Ovary (tissue), 3 donors: Measurements from ENCODE around the gene SYT8.

ENCODE experiments used
- EP300 ChIP-seq: sonication (generic); formaldehyde crosslinking; IDR thresholded peaks from one replicate; pipeline ENCODE4 v1.6.1; 2017; ENCODE audit warnings: antibody characterized with exemption
- TF ChIP-seq, protein P1 (sequence below), 3 donors: fragments of 450-650 bp in 2 of 3; fragments of 200-600 bp in 1 of 3; IDR thresholded peaks; one replicate each; pipeline versions ENCODE4 v1.5.1 to v1.8.0; 2016 to 2022; ENCODE audit warnings: antibody characterized with exemption in 3 of 3, mild to moderate bottlenecking in 1 of 3
- donor health status: DM: no; HTN: no; CAD: no.

DNA sequence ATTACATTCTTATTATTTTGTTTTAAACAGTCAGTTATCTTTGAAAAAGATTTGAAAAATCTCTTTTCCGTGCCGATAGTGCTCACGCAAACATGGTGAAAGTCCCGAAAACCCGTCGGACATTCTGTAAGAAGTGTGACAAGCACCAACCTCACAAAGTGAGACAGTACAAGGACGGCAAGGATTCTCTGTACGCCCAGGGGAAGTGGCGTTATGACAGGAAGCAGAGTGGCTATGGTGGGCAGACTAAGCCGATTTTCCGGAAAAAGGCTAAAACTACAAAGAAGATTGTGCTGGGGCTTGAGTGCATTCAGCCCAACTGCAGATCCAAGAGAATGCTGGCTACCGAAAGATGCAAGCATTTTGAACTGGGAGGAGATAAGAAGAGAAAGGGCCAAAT is 42.3 kb upstream of the SYT8 start:
- TF ChIP-seq, protein P1, sequence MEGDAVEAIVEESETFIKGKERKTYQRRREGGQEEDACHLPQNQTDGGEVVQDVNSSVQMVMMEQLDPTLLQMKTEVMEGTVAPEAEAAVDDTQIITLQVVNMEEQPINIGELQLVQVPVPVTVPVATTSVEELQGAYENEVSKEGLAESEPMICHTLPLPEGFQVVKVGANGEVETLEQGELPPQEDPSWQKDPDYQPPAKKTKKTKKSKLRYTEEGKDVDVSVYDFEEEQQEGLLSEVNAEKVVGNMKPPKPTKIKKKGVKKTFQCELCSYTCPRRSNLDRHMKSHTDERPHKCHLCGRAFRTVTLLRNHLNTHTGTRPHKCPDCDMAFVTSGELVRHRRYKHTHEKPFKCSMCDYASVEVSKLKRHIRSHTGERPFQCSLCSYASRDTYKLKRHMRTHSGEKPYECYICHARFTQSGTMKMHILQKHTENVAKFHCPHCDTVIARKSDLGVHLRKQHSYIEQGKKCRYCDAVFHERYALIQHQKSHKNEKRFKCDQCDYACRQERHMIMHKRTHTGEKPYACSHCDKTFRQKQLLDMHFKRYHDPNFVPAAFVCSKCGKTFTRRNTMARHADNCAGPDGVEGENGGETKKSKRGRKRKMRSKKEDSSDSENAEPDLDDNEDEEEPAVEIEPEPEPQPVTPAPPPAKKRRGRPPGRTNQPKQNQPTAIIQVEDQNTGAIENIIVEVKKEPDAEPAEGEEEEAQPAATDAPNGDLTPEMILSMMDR (IDR thresholded peaks at IDR 0.05), result no peak
- TF ChIP-seq EP300, result no peak
